Heart left ventricle (tissue), 13 donors: ENCODE results near the gene TBL1X.

Experiments used
- CTCF ChIP-seq, 12 donors: fragments of 200-600 bp; sonication (generic) in 4 of 12; IDR thresholded peaks; one replicate each; pipeline versions ENCODE4 v1.5.0 to v1.8.0; 2018 to 2022; ENCODE audit warnings: antibody characterized with exemption in 12 of 12, mild to moderate bottlenecking in 5 of 12
- POLR2A ChIP-seq, 2 donors: fragments of 450-650 bp; IDR thresholded peaks; one replicate each; pipeline ENCODE4 v1.6.1; 2017; ENCODE audit warnings: antibody characterized with exemption in 2 of 2, mild to moderate bottlenecking in 2 of 2, moderate library complexity in 2 of 2
- donor health status: ischemic (EF 13 %, LVEDD 7.1; RV severe dilation, severe dysfunction).
- donor health status: DM: no; HTN: yes; CAD: no.
- donor health status: DM: no; HTN: no; CAD: no.
- donor health status: ischemic (EF 25% LVEDD 6.9; RV normal size, moderate dysfunction).
- donor health status: ischemic (EF 25% LVEDD 5.7; RV mildly dilated, moderate dysfunction).
- donor health status: ischemic (EF 35%, LVEDD 5.7; RV mildly dilated, moderate dysfunction).
- donor health status: nonischemic (EF 11% LVEDD 7.7; RV severe dilation, severe dysfunction).
- donor health status: DM: yes; HTN: yes; CAD: no.
- donor health status: PGD.
- donor health status: ischemic (EF 29% LVEDD 5.4; RV normal size, mild dysfunction).
- donor health status: nonischemic (EF 23%, LVEDD 6.1; RV moderate dilation, normal function).

- TF ChIP-seq CTCF (IDR thresholded peaks at IDR 0.05) (no peak), POLR2A (IDR thresholded peaks at IDR 0.05) (no peak)
Observed at GRCh38 chrX:9558615-9559014, 93.8 kb downstream of the TBL1X start.
